Thoracic aorta (tissue), 2 donors: ENCODE results near the gene CHRM5. TPM values are rescaled to one million over a fixed set of nuclear protein-coding genes. Genes with fewer than 3 reads are reported as not detected.

Source experiments
- ATAC-seq: fragments of 150-250 bp; one replicate; pipeline ENCODE4 v1.8.0; 2017; ENCODE audit warnings: low read depth; ENCODE audit not compliant: insufficient number of reproducible peaks, low FRiP score
- DNase-seq: peaks from one replicate; pipeline ENCODE4 v3.0.0-alpha.2; 2020; ENCODE audit warnings: low spot score
- H3K27ac ChIP-seq, 2 donors: fragments of 200-600 bp; sonication (generic); 1 replicate in 1 of 2; 2 replicates in 1 of 2; pipeline ENCODE4 v1.5.1; 2016; ENCODE audit warnings: mild to moderate bottlenecking in 2 of 2, moderate library complexity in 2 of 2
- H3K27me3 ChIP-seq: fragments of 200-600 bp; sonication (generic); replicated peaks from 2 replicates; pipeline ENCODE4 v1.6.0; 2016; ENCODE audit warnings: mild to moderate bottlenecking; ENCODE audit not compliant: insufficient read depth
- H3K36me3 ChIP-seq: fragments of 200-600 bp; sonication (generic); one replicate; pipeline ENCODE4 v1.5.1; 2016
- H3K4me1 ChIP-seq, 2 donors: fragments of 200-600 bp; sonication (generic); 1 replicate in 1 of 2; 2 replicates in 1 of 2; pipeline versions ENCODE4 v1.5.1 to v1.6.0; 2016; ENCODE audit warnings: low read depth in 2 of 2, mild to moderate bottlenecking in 1 of 2; ENCODE audit not compliant: control insufficient read depth in 1 of 2
- H3K4me3 ChIP-seq: fragments of 200-600 bp; sonication (generic); 2 replicates; pipeline ENCODE4 v1.5.1; 2016; ENCODE audit warnings: mild to moderate bottlenecking
- H3K9me3 ChIP-seq: fragments of 200-600 bp; sonication (generic); 2 replicates; pipeline ENCODE4 v1.5.1; 2016
- total RNA-seq, 2 donors: library from RNA; depleted of rRNA; stranded (reverse); fragments of >200 nt; gene quantifications; one replicate each; pipeline versions ENCODE4 v1.1.0 to v1.2.3, GENCODE V29; 2016
- TF ChIP-seq, protein P1 (sequence below): fragments of 200-600 bp; sonication (generic); IDR thresholded peaks from one replicate; pipeline ENCODE4 v1.5.1; 2019; ENCODE audit warnings: antibody characterized with exemption

The CHRM5 gene
- total RNA-seq, 2 donors from 2014 or later: not detected

DNA sequence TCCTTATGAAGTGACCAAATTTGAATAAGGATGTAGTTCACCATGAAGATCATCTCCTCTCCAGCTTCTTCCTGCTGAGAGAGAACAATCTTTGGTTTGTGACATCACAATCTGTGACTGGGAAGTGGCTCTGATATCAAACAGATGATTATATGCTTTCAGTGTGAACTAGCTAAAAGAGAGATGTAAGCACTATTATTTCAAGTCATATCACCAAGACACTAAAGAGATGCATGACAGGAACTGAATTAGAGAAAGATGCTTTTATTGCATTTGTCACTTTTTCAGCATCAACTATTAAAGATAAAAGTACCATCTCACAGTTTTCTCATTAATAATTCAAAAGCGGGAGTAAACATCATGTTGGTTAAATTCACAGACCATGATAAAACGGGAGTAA is 3.5 kb downstream of the CHRM5 start:
- TF ChIP-seq, protein P1, sequence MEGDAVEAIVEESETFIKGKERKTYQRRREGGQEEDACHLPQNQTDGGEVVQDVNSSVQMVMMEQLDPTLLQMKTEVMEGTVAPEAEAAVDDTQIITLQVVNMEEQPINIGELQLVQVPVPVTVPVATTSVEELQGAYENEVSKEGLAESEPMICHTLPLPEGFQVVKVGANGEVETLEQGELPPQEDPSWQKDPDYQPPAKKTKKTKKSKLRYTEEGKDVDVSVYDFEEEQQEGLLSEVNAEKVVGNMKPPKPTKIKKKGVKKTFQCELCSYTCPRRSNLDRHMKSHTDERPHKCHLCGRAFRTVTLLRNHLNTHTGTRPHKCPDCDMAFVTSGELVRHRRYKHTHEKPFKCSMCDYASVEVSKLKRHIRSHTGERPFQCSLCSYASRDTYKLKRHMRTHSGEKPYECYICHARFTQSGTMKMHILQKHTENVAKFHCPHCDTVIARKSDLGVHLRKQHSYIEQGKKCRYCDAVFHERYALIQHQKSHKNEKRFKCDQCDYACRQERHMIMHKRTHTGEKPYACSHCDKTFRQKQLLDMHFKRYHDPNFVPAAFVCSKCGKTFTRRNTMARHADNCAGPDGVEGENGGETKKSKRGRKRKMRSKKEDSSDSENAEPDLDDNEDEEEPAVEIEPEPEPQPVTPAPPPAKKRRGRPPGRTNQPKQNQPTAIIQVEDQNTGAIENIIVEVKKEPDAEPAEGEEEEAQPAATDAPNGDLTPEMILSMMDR: no peak
- no peak for DNase-seq
- H3K4me1 ChIP-seq: no peaks in the 10 kb centered on the region
- H3K27me3 ChIP-seq: no peaks in the 10 kb centered on the region
- no peaks in the 10 kb centered on the region for H3K36me3 ChIP-seq
- no peak overlapping the region for H3K4me3 ChIP-seq
- H3K27ac ChIP-seq: no peak overlapping the region
- no peak for ATAC-seq
- no peaks in the 10 kb centered on the region for H3K9me3 ChIP-seq

DNA sequence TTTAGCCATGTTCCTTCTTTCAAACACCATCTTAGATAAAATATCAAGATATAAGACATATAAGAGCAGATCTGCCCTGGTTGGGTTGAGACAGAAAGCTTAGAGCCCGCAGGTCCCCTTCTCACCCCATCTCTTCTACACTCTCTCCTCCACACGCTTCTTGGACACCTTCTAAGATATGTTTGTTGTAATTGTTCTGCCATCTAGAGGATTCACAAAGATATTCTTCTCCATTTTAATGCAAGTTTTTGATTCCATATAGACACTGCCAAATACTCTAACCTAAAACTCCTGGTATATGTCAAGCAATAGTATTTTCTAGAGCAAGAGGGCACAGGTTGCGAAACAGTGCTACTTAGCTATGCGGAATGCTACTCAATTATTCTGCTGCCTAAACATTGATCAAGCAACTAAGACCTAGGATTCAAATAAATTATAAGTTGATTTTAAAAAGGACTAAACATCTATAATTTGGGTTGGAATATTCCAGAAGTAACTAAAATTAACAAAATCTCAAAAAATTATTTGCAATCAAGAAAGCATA is 6.8 kb downstream of the CHRM5 start:
- H3K4me3 ChIP-seq: no peak overlapping the region
- ATAC-seq (no peak), DNase-seq (no peak)
- no peaks in the 10 kb centered on the region for H3K9me3 ChIP-seq
- no peaks in the 10 kb centered on the region for H3K27me3 ChIP-seq
- H3K4me1 ChIP-seq: no peaks in the 10 kb centered on the region
- TF ChIP-seq, protein P1: no peak
- H3K36me3 ChIP-seq: no peaks in the 10 kb centered on the region
- H3K27ac ChIP-seq: no peak overlapping the region

DNA sequence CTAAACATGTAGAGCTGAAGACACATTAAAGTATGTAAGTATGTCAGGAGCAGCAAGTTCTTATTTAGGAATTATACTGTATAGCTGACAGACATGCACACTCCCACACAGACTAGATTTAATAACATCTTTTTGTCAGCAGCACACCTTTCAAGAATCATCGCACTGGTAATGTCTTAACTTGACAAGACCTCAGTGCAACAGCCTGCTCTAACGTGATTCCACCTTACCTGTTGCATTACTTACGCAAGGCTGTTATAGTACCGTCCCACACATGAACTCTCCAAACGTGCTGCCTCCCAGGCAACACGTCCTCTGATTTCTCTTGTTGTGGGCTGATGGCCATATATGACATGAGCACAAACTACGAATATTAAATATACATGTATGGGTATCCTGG is 11.9 kb downstream of the CHRM5 start:
- no peak for DNase-seq
- no peak for ATAC-seq
- peaks cover 7 to 20% of the 10 kb centered on the region in 2 donors for H3K4me1 ChIP-seq

DNA sequence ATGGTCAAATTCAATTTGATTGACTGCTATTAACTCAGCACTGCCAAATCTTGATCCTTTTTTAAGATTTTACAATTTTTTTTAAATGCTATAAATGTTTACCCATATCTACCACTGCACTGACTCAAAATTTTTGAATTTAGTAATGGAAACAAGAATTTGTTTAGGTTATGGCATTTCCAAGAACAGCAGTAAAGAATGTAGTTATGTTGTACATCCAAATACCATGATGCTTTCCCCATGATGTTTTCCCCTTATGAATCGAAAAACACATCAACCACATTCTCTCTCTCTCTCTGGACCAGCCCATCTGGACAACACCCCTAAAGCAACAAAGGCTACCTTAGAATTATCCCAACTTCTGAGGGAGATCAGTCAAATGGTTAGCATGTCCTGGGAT is 14.2 kb downstream of the CHRM5 start:
- Histone ChIP-seq H3K27me3 (no peaks in the 10 kb centered on the region), H3K27ac (no peak overlapping the region), H3K9me3 (no peaks in the 10 kb centered on the region), H3K4me1 (peaks cover 13 to 27% of the 10 kb centered on the region in 2 donors), H3K36me3 (no peaks in the 10 kb centered on the region), H3K4me3 (no peak overlapping the region)
- no peak for ATAC-seq
- TF ChIP-seq, protein P1: no peak
- no peak for DNase-seq

More for the DNA sequence above, 11.9 kb downstream of the CHRM5 start:
- TF ChIP-seq, protein P1: no peak
- no peak overlapping the region for H3K4me3 ChIP-seq
- H3K27me3 ChIP-seq: no peaks in the 10 kb centered on the region
- no peak overlapping the region for H3K27ac ChIP-seq
- no peaks in the 10 kb centered on the region for H3K36me3 ChIP-seq
- H3K9me3 ChIP-seq: no peaks in the 10 kb centered on the region

DNA sequence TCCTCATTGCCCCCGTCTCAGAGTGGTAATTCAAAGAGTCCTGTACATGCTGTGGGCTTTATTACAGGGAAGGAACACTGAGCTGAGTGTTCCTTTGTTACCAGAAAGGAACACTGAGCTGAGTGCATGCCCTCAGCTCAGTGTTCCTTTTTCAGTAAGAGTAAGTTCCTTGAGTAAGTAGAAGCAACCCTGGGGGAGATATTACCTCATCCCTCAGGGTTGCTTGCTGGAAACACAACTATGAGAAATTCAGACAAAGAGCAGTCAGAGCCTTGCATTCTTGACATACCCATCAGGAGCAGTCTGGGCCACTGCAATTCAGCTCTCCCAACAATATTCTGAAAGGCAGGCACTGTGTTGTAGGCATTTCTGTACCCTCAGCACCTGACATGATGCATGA is 17.0 kb downstream of the CHRM5 start:
- peak overlapping the region in 1 of 2 donors; percentile 61 for H3K27ac ChIP-seq
- H3K4me3 ChIP-seq: no peak overlapping the region
- TF ChIP-seq, protein P1: no peak
- no peaks in the 10 kb centered on the region for H3K27me3 ChIP-seq
- H3K9me3 ChIP-seq: no peaks in the 10 kb centered on the region
- H3K36me3 ChIP-seq: no peaks in the 10 kb centered on the region
- peak; percentile 45 for ATAC-seq
- H3K4me1 ChIP-seq: peaks cover 13 to 26% of the 10 kb centered on the region in 2 donors
- DNase-seq: no peak
